Smooth muscle cell (in vitro differentiated cells): Measurements from ENCODE around the gene MICALL1. TPM values are rescaled to one million over a fixed set of nuclear protein-coding genes. Genes with fewer than 3 reads are reported as not detected.

ENCODE experiments used
- DNase-seq: peaks from one replicate; lab custom pipeline; 2025; ENCODE audit not compliant: unreplicated experiment; lab: John Stamatoyannopoulos, UW
- H2AFZ ChIP-seq: fragments of 200-600 bp; sonication (generic); 2 replicates; pipeline ENCODE4 v1.6.0; 2016; ENCODE audit warnings: antibody characterized with exemption, low read depth, mild to moderate bottlenecking
- H3F3A ChIP-seq: fragments of 200-600 bp; sonication (generic); 2 replicates; pipeline ENCODE4 v1.6.0; 2017; ENCODE audit warnings: antibody characterized with exemption, low read depth
- H3K27ac ChIP-seq: fragments of 200-600 bp; sonication (generic); 2 replicates; pipeline ENCODE4 v1.5.1; 2016; ENCODE audit warnings: low read depth, mild to moderate bottlenecking
- H3K27me3 ChIP-seq: fragments of 200-600 bp; sonication (generic); 2 replicates; pipeline ENCODE4 v1.6.1; 2016; ENCODE audit warnings: low read depth, mild to moderate bottlenecking
- H3K36me3 ChIP-seq: fragments of 200-600 bp; sonication (generic); 2 replicates; pipeline ENCODE4 v1.5.1; 2016; ENCODE audit warnings: low read depth
- H3K4me1 ChIP-seq: fragments of 200-600 bp; sonication (generic); 2 replicates; pipeline ENCODE4 v1.5.1; 2016; ENCODE audit warnings: low read depth
- H3K4me2 ChIP-seq: fragments of 200-600 bp; sonication (generic); 2 replicates; pipeline ENCODE4 v1.6.0; 2016; ENCODE audit warnings: mild to moderate bottlenecking
- H3K4me3 ChIP-seq: fragments of 200-600 bp; sonication (generic); 2 replicates; pipeline ENCODE4 v1.5.1; 2016; ENCODE audit warnings: mild to moderate bottlenecking
- H3K79me2 ChIP-seq: fragments of 200-600 bp; sonication (generic); 2 replicates; pipeline ENCODE4 v1.6.0; 2016; ENCODE audit warnings: low read depth, mild to moderate bottlenecking
- H3K9ac ChIP-seq: fragments of 200-600 bp; sonication (generic); 2 replicates; pipeline ENCODE4 v1.6.0; 2016; ENCODE audit warnings: low read depth
- H3K9me3 ChIP-seq: fragments of 200-600 bp; sonication (generic); replicated peaks from 2 replicates; pipeline ENCODE4 v1.5.1; 2016; ENCODE audit warnings: low read depth
- H4K20me1 ChIP-seq: fragments of 200-600 bp; sonication (generic); 2 replicates; pipeline ENCODE4 v1.6.0; 2016; ENCODE audit warnings: low read depth
- WGBS: methylation state at CpG from one replicate; pipeline ENCODE4 v1.1.7; 2016; ENCODE audit warnings: low lambda C conversion rate; 5-methylcytosine and 5-hydroxymethylcytosine counted together
- polyA plus RNA-seq: library from polyadenylated mRNA; unstranded; fragments of >200 nt; fragmentation: Nextera tagmentation; extraction: Ambion mirVana; gene quantifications from 2 replicates; pipeline ENCODE4 v1.2.1, GENCODE V29; 2016
- total RNA-seq: library from RNA; depleted of rRNA; stranded (reverse); fragments of >200 nt; gene quantifications from 2 replicates; pipeline ENCODE4 v1.2.3, GENCODE V29; 2014
- TF ChIP-seq, protein P1 (sequence below): fragments of 200-600 bp; sonication (generic); IDR thresholded peaks from 2 replicates; pipeline ENCODE4 v1.5.1; 2017; ENCODE audit warnings: borderline replicate concordance, mild to moderate bottlenecking, antibody characterized with exemption; ENCODE audit not compliant: insufficient read depth, poor library complexity, severe bottlenecking

MICALL1 gene
- total and polyA plus RNA-seq, 2 experiments from 2014 or later, result 8.7 to 24.9 TPM

DNA sequence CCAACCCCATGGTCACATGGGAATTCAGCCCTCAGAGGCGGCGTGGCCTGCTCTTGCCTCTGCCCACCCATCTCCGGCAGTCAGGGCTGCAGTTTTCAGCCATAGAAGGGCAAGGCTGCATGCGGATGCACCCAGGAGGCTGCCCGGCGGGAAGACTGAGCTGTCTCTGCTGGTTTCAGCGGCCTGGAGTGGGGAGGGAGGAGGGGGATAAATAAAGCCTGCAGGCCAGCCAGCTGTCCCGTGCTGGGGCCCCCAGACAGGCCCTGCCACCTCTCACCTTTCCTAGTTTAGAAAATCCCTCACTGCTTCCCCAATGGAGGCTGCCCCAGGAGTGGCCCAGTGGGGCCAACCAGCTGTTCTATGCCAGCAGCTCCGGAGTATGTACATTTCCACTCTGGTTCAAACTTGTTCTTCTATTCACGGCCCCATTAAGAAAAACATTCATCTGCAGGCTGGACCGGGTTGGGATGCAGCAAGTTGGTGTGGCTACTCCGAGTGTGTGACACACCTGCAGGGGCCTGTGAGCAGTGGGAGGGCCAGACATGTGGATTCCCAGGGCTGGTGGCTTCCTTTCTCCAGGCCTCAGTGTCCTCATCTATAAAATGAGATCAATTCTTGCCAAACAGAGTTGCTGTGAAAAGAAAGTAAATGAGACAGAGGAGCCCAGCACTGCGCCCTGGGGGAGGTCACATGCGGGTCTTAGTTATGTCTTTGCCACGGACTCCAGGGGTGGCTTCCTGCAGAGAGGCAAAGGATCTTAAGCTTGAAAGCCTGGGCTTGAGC lies 5.0 kb downstream of the MICALL1 start:
- Histone ChIP-seq H2AFZ (no peak overlapping the region), H3K4me3 (no peak overlapping the region), H3K36me3 (no peaks in the 10 kb centered on the region), H3K79me2 (peaks cover 43% of the 10 kb centered on the region), H3K4me2 (no peak overlapping the region), H4K20me1 (peaks cover 51% of the 10 kb centered on the region), H3K27me3 (no peaks in the 10 kb centered on the region), H3K4me1 (peaks cover 10% of the 10 kb centered on the region), H3K27ac (no peak overlapping the region), H3K9ac (no peak overlapping the region), H3F3A (no peaks in the 10 kb centered on the region), H3K9me3 (no peaks in the 10 kb centered on the region)
- no peak for DNase-seq
- TF ChIP-seq, protein P1, sequence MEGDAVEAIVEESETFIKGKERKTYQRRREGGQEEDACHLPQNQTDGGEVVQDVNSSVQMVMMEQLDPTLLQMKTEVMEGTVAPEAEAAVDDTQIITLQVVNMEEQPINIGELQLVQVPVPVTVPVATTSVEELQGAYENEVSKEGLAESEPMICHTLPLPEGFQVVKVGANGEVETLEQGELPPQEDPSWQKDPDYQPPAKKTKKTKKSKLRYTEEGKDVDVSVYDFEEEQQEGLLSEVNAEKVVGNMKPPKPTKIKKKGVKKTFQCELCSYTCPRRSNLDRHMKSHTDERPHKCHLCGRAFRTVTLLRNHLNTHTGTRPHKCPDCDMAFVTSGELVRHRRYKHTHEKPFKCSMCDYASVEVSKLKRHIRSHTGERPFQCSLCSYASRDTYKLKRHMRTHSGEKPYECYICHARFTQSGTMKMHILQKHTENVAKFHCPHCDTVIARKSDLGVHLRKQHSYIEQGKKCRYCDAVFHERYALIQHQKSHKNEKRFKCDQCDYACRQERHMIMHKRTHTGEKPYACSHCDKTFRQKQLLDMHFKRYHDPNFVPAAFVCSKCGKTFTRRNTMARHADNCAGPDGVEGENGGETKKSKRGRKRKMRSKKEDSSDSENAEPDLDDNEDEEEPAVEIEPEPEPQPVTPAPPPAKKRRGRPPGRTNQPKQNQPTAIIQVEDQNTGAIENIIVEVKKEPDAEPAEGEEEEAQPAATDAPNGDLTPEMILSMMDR, result no peak
- WGBS, result 70% methylated on average over 15 of the region's 15 CpGs

DNA sequence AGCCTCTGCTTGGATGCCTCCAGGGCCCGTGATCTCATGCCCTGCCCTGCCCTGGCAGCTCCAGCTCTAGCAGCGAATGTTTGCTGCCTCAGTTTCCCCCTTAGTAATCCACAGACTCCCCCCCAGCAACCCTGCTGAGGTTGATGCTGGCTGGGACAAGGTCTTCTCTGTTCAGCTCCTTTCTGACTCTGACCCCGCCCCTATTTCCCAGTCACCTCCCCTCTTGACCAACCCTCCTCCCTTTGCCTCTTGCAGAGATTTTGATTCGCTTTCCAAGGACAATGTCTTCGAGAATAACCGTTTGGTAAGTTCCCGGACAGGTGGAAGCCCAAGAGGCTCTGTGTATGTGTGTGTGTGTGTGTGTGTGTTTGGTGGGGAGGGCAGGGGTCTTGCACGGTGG lies 5.6 kb downstream of the MICALL1 start:
- Histone ChIP-seq H3K9ac (no peak overlapping the region), H2AFZ (no peak overlapping the region), H3K36me3 (no peaks in the 10 kb centered on the region), H3K4me3 (no peak overlapping the region), H3F3A (no peaks in the 10 kb centered on the region), H3K27me3 (no peaks in the 10 kb centered on the region), H3K4me1 (peaks cover 10% of the 10 kb centered on the region), H3K4me2 (no peak overlapping the region), H4K20me1 (peaks cover 51% of the 10 kb centered on the region), H3K79me2 (peaks cover 39% of the 10 kb centered on the region), H3K27ac (no peak overlapping the region), H3K9me3 (no peaks in the 10 kb centered on the region)
- no peak for DNase-seq
- TF ChIP-seq, protein P1, result no peak
- WGBS, result 91% methylated on average over 8 of the region's 8 CpGs

DNA sequence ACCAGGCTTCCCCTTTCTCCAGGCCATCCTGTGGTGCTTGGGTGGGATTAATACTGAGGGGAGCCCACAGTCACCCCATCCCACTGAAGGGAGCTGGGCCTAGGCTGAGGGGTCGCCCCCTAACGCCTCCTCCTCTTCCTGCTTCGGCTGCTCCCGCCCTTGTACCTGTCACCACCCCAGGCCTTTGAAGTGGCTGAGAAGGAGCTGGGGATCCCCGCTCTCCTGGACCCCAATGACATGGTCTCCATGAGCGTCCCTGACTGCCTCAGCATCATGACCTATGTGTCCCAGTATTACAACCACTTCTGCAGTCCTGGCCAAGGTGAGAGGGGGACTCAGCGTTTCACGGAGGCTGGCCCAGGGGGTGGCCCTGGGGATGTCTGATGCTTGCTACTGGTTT lies 6.1 kb downstream of the MICALL1 start:
- Histone ChIP-seq H2AFZ (no peak overlapping the region), H3K4me3 (no peak overlapping the region), H3K9ac (no peak overlapping the region), H3K4me2 (no peak overlapping the region), H3K79me2 (peaks cover 34% of the 10 kb centered on the region), H3K9me3 (no peaks in the 10 kb centered on the region), H3K27me3 (no peaks in the 10 kb centered on the region), H3F3A (no peaks in the 10 kb centered on the region), H4K20me1 (peaks cover 46% of the 10 kb centered on the region), H3K27ac (no peak overlapping the region), H3K4me1 (peaks cover 7% of the 10 kb centered on the region), H3K36me3 (no peaks in the 10 kb centered on the region)
- 93% methylated on average over 8 of the region's 8 CpGs for WGBS
- DNase-seq, result no peak
- TF ChIP-seq, protein P1, result no peak
